GM21381 (cell line): ENCODE results near the gene TMEM17.
"Not testable (repeated sequence)": the region's sequence is repeated elsewhere in the genome, so short reads cannot be mapped to it uniquely, and the experiment has no call there.

ENCODE experiments used
- ATAC-seq: cut with Tn5 transposase; IDR thresholded peaks from one replicate; pipeline ENCODE4 v1.9.1; 2021; ENCODE audit warnings: mild to moderate bottlenecking, moderate library complexity; ENCODE audit not compliant: unreplicated experiment

The TMEM17 gene, protein sequence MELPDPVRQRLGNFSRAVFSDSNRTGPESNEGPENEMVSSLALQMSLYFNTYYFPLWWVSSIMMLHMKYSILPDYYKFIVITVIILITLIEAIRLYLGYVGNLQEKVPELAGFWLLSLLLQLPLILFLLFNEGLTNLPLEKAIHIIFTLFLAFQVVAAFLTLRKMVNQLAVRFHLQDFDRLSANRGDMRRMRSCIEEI

DNA sequence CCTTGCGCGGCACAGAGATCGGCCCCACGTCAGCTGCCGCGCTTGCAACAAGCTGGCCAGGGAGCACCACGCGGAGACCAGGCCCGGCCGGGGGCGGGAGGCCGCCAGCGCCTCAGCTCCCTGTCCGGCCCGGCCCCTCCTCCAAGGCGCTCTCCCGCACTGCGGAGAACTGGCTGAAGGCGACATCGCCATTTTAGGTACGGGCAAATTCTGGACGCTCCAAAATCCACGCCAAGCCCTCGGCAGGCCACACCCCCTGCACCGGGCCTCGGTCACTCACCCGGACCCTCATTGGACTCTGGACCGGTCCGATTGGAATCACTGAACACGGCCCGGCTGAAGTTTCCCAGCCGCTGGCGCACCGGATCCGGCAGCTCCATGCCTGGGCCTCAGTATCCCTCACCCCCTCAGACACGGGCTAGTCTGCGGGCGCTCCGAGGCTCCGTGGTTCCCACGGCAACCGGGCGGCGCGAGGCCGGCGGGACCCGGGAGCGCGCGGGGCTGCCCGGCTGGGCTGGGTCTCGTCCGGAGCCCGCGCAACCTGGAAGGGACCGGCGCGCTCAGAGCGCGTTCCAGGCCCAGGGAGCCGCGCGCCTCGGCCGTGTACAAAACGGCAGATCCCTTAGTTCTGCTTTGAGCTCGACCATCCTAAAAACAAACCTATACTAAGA is at the start of gene TMEM17:
TMEM17 (minus strand) TSS at position 446 of the 671 bp plus-strand sequence; CDS start at position 380, 66 bp downstream.
- peak; percentile 84 for ATAC-seq

DNA sequence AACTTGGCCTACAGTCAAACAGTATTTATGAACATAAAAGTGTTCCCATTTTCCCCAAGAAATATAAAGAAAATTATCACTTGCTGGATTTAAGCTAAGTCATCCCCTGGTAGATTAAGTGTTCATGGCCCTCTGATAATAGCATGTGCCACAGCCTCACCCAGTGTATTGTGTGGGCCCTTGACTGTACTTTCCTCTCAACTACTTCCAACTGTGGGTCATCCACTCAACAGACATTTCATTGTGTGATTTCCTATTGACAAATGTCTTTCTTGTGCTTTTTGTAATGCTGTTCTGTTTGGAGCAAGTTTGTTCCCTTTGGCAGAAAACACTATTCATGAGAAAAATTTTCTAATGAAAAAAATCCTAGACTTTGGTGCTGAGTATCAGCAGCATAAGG is 48.4 kb upstream of the TMEM17 start:
- no peak for ATAC-seq

DNA sequence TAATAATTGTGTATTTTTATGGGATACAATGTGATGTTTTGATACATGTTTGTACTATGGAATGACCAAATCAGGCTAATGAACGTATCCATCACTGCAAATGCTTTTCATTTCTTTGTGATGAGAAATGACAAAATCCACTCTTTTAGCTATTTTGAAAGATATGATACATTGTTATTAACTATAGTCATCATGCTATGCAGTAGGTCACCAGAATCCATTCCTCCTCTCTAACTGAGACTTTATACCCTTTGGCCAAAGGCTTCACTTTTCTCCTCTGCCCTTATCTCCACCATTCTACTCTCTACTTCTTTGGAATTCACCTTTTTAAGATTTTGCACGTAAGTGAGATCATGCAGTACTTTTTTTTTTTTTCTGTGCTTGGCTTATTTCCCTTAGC is 44.5 kb upstream of the TMEM17 start:
- ATAC-seq, result no peak

- no peak for ATAC-seq
Observed at GRCh38 chr2:62547854-62548253, 41.9 kb upstream of the TMEM17 start.

DNA sequence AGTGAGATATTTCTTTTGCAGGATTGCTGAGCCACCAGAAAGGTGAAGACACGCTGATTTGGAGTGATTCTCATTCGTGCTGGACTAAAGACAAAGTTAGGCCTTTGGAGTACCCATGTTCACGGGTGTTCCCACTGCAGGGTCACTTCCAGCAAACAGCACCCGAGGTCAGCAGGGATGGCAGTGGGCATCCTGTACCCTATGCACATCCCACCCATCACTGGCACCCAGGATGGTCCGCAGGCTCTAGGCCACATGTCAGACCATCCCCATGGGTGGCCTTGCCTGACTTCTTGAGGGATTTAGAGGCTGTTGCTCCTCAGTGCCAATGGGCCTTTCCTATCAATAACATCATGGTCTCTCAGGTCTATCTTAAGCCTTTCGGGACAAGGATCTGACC is 39.3 kb upstream of the TMEM17 start:
- no peak for ATAC-seq

- ATAC-seq, result no peak
Observed at GRCh38 chr2:62540408-62541168, 34.6 kb upstream of the TMEM17 start.

GRCh38 chr2:62539606-62540407 is 33.8 kb upstream of the TMEM17 start:
- no peak for ATAC-seq

DNA sequence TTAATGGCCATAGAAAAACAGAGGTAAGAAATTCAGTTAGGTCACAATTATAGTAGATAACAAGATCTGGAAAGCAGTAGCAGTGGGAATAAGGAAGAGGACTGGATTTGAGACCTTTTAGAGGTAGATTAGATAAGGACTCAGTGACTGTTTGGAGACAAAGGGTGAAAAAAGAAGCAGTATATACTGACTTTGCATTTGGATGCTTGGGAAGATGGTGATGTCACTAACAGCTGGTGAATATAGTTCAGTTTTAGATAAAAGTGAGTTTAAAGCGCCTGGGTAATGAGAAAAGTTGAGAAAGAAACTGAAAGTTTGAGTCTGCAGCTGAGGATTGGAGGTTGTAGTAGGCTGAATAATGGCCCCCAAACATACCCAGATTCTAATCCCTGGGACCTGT is 32.8 kb upstream of the TMEM17 start:
- no peak for ATAC-seq

GRCh38 chr2:62537814-62538213 is 31.8 kb upstream of the TMEM17 start:
- ATAC-seq, result no peak

- ATAC-seq, result no peak
Observed at GRCh38 chr2:62536873-62537547, 31.0 kb upstream of the TMEM17 start.

DNA sequence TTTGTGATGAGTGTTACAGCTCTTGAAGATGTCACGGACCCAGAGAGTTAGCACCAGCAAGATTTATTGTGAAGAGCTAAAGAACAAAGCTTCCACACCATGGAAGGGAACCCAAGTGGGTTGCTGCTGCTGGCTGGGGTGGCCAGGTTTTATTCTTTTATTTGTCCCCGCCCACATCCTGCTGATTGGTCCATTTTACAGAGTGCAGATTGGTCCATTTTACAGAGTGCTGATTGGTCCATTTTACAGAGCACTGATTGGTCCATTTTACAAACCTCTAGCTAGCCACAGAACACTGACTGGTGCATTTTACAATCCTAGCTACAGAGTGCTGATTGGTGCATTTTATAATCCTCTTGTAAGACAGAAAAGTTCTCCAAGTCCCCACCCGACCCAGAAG is 29.5 kb upstream of the TMEM17 start:
- ATAC-seq, result not testable (repeated sequence)

DNA sequence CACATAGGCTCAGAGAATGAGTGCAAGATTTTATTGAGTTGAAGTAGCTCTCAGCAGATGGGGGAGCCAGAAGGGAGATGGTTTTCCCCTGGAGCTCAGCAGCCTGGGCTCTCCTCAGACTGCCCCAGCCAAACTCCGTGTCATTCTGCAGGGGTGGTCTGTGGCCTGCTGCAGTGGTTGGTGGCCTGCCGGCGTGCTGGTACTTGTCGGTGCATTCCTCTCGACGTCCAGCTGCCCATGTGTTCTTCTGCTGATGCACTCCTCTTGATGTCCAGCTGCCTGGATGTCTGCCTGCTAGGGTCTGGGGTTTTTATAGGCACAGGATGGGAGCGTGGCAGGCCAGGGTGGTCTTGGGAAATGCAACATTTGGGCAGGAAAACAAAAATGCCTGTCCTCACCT is 25.6 kb upstream of the TMEM17 start:
- no peak for ATAC-seq

DNA sequence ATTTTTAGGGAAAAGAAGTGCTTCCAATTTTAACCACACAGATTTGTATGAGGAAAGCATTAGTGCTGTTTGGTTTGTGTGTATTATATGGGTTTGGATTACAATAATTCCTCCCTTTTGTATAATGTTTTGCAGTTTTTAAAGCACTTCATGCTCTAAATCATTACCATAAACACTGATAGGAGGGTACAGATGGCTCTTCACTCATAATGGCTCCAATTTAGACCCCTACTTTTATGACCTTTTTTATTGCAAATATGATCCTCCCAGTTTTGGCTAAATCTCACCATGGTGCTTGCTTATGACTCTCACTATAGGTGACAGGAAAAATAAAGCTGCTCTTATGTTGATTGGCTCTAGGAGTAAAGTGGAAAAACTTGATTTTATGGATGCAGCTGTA is 23.8 kb upstream of the TMEM17 start:
- no peak for ATAC-seq

DNA sequence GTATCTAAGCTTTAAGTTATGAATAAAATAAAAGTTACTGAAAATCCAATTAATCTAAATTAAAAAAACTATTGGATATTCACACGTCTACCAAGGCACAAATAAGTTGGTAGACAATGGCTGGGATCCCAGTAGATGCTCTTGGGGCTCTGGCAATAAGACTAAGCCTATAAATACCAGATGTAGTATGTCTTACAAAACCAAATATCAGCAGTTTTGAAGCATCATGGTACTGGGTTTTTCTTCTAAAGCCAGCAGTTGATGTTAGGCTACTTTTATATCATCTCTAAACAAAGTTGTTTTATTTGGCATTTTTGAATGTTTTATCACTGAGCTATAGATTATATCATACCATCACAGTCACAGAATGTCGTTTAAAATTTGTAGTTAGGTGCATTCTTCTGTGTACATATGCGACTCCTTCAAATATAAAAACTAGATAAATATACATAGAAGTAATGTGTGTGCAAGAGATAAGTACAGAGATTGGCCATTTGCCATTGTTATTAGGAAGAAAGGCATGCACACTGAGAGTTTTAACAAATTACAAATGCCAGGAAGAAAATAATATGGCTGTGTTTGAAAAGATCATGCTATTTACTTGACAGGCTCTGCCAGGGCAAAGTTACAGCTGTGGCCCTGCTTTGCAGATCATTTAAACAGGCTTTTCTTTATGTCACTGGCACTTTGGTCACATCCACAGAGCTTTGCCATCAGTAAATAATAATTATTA is 21.6 kb upstream of the TMEM17 start:
- no peak for ATAC-seq

- no peak for ATAC-seq
Observed at GRCh38 chr2:62526531-62527381, 20.8 kb upstream of the TMEM17 start.

DNA sequence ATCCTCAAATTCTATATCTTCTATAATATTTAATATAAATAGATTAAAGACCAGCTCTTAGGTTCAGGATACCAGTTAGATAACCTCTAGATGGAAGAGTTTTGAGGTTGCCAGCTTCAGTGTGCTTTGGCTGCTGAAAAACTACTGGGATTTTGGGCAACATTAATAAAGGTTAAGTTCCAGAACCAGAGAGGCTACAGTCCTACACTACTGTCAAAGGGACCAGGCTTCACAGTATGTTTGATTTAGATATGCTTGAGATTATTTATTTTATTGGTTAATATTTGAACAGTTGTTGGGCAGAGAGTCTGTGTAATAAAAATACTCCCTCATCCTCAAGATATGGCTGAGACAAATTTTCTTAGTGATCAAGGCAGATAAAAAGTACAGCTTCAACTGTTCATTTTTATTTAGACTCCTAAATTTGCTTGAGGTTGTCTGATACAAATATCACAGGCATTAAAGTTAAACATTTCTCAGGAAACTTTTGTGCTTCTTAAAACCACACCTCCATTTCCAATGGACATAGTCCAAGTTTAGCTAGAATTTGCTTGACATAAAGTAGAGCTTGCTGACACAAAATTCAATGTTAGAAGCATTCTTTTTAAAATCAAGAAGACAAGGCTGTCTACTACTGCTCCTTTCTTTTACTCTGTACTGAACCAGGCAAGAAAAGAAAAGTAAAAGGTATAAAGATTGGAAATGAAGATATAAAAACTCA is 19.7 kb upstream of the TMEM17 start:
- ATAC-seq, result no peak

GRCh38 chr2:62524293-62524941 is 18.4 kb upstream of the TMEM17 start:
- ATAC-seq, result no peak

DNA sequence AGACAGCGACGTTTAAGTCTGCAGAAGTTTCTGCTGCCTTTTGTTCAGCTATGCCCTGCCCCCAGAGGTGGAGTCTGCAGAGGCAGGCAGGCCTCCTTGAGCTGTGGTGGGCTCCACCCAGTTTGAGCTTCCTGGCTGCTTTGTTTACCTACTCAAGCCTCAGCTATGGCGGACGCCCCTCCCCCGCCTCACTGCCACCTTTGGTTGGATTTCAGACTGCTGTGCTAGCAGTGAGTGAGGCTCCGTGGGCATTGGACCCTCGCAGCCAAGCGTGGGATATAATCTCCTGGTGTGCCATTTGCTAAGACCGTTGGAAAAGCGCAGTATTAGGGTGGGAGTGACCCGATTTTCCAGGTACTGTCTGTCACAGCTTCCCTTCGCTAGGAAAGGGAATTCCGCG is 15.1 kb upstream of the TMEM17 start:
- not testable (repeated sequence) for ATAC-seq
